HG03159 (cell line): ENCODE results near the gene ADAMTS2.

Source experiments
- ATAC-seq: cut with Tn5 transposase; IDR thresholded peaks from one replicate; pipeline ENCODE4 v1.9.1; 2021; ENCODE audit warnings: mild to moderate bottlenecking, moderate library complexity; ENCODE audit not compliant: unreplicated experiment

ADAMTS2 gene

DNA sequence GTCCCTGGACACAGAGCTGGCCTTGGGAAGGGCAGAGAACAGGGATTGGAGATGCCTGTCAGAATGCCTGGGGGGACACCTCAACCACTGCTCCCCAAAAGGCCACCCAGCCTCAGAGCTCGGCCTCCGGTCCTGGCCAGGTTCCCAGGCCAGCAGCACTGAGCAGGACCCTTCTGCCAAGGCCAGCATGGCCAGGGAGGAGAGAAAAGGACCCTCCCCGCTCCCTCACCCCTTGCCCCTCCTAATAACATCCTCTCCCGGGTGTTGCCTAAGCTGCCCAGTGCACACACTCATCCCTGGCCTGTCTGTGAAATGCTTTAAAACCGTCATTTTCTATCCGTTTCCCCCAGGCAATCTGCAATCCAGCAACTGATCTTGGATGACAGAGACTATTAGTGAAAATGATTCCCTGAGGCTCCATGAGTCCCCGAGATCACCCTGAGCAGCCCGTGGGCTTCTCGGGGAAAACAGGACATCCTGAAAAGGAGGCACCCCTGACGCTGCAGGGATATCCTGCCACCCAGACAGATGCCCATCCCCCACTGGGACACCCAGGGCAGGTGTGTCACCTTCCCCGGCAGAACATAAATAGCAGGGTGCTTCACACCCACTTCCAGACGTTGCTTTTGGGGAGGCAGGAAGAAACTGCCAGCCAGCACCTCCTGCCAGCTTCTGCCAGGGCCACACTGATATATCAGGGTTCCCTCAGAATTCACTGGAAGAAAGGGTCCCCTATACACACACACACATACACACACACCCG is 75.3 kb downstream of the ADAMTS2 start:
- no peak for ATAC-seq

GRCh38 chr5:179268966-179269693 is 76.1 kb downstream of the ADAMTS2 start:
- ATAC-seq: no peak

DNA sequence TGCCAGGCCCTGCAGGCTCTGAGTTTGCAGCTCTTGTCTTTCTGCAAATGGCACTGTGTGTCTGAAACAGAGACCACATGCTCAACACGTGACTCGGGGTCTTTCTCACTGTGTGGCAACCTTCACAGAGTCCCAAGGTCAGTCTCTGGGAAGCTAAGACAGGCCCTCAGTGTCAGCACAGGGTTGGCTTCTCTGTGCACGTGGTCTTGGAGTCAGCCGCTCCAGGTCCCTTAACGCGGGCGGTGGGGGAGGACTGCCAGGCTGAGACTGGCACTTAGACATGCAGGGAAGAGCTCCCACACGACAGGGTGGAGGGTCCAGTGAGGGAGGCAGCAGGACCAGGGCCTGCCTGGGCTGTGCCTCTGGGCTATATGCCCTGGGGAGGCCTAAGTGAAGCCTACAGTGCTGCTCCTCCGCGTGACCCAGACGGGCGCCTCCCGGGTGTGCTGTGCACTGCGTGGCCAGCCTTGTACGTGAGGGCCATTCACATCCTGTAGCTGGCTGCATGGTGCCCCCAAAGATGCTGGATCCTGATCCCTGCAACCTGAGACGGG is 76.8 kb downstream of the ADAMTS2 start:
- no peak for ATAC-seq

DNA sequence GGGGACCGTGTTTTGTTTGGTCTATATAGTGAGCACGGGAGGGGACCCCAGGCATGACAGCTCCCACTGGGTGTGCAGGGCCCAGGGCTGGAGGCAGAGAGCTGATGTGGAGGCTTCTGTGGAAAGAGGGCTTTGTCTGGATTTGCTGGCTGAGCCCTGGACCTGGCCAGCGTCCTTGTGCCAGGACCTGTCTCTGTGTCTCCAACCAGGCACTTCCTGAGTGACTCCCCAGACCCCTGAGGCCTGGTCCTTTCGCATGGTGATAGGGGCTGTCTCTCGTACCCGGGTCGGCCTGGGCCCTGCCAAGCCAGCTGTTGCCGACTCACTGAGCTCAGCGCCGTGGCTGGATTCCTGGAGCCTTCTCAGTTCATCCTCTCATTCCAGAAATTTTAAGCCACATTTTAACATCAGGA is 77.6 kb downstream of the ADAMTS2 start:
- ATAC-seq: no peak

GRCh38 chr5:179267071-179267670 is 78.1 kb downstream of the ADAMTS2 start:
- ATAC-seq: no peak

DNA sequence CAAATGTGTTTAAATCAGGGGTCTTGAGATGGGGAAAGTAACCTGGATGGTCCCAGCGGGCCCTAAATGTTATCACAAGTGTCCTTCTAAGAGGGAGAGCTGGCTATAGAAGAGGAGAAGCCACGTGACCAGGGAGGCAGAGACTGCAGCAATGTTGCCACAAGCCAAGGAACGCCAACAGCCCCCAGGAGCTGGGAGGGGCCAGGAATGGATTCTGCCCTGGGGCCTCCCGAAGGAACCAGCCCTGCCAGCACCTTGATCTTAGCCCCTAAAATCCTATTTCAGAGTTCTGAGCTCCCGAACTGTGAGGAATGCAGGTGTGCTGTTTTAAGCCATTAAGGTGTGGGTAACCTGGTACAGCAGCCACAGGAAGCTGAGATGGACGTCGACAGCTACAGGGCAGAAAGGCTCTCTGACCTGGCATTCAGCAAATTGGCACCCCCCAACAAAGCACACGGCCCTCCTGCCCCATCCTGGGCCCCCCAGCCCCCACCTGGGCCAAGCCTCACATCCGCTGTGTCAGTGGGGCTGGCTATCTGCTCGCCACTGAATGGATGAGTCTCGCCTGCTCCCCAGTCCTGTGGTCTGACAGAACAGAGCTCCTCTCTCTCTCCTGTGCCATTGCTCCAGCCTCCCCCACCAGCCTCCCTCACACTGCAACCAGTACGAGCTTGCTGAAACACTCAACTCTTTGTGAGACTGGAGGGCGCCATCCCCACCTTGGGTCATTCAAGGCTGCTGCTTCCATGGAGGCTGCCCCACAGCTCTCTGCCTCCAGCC is 78.8 kb downstream of the ADAMTS2 start:
- no peak for ATAC-seq

GRCh38 chr5:179265514-179266290 is 79.6 kb downstream of the ADAMTS2 start:
- no peak for ATAC-seq

DNA sequence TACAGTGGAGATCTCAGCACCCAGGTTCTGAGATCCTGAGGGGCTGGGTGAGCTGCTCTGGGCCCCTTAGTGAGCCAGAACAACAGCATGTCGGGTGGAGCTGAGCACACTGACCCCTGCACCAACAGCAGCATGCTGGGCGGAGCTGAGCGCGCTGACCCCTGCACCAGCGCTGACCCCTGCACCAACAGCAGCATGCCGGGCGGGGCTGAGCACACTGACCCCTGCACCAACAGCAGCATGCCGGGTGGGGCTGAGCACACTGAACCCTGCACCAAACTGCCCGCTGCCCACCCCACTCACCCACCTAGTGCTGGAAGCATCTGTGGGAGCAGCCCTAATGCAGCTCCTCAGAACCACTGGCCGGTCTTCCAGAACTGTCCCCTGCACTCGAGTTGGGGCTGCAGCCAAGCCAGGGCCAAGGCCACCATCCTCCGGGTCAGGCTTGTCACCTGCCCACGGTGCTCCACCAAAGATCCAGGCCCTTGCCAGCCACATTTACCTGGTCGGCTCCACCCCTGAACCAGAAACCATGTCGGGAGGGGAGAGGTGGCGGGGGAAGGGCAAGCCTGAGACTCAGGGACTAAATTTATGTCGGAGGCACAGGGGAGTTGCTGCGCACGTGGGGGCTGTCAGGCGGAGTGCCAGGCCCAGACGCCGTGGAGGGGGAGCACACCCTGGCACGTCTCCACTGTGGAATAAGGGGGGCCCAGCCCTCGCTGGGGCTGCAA is 80.3 kb downstream of the ADAMTS2 start:
- ATAC-seq: no peak

DNA sequence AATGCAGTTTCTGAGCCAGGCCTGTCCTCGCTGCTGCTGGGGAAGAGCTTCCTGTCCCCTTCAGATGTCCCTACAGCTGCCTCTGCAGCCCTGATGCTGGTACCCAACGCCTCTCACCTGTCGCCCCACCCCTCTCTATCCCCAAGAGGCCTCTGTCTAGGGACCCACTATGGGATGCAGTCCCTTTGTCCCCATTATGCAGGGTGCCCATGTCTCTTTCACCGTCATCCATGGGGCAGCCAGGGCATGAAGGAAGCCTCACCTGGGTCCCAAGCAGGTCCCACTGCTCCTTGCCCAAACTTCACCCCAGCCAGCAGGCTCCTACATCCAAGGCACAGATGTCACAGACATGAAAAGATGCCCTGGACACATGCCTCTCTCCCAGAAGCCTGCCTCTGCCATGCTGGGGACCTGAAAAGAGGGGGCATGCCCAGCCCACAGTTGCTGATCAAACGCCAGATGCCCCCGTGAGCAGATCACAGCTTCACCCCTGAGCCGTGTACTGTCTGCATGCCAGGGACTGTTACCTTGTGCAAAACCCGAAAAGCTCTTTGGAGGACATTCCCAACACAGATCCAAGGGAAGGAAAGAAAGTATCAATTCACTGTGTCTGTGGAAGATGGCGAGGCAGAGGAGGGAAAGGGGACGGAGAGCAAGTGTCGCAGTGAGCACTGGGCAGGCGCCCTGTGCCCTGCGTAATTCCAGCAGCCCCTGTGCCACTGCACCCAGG is 81.0 kb downstream of the ADAMTS2 start:
- no peak for ATAC-seq

- ATAC-seq: no peak
Observed at GRCh38 chr5:179263391-179264052, 81.7 kb downstream of the ADAMTS2 start.

- ATAC-seq: no peak
Observed at GRCh38 chr5:179262126-179262920, 82.9 kb downstream of the ADAMTS2 start.

- no peak for ATAC-seq
Observed at GRCh38 chr5:179261301-179262125, 83.7 kb downstream of the ADAMTS2 start.

GRCh38 chr5:179260324-179261070 is 84.8 kb downstream of the ADAMTS2 start:
- ATAC-seq: no peak

DNA sequence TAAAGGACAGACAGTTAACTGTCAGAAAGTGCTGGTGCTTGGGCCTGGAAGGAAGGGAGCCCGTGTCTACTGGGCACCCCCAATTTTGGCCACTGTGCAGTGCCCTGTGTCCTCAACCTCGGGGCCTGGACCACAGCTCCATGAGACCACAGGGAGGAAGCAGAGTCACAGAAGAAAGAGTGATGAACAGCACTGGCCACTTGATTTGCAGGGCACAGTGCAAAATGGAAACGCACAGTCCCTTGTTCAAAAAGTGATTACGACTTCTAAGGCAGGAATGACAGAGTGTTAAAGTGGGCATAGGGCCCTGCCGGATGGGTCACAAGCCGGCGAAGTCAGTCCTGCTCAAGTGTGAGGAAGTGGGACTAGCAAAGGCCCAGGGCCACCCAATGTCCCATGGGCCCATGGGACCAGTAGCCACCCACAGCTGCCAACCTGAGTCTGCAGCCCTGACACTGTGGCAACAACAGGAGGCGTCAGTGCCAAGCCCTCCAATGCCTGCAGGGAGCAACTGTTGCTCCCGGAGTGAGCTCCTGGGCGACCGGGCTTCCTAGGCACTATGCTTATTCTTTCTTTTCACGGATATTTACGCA is 85.4 kb downstream of the ADAMTS2 start:
- ATAC-seq: no peak

DNA sequence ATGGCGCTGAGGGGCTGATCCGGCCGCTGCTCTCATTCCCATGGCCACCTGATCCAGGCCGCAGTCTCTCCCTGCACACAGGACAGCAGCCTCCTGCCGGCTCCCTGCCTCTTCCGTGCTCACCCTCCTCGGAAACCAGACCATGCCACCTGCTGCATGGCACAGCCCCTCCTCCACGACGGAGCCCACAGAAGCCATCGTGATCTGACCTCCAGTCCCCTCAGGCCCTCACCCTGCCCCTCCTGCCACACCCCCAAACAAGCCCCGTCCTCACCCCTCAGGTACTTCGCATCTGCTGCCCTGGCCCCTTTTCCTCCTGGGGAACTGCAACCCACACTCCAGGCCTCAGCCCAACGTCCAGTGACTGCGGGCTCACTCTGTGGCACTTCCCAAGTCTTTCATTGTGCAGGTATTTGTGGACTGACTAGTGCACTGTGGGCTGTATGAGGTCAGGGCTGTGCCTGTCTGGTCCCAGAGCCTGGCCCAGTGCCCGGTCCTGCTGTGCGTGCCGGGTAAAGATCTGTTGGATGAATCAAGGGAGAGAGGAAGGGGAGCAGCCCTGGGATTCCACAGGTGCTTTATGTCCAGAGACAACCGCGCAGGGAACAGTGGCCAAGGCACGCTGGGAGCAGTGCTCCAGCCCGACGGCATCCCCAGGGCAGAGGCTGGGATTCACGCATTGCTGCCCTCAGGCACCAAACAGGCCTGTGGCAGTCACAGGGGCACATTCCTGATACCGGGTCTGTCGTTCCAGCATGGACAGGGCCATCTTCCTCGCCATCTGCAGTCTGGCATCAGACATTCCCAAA is 86.1 kb downstream of the ADAMTS2 start:
- no peak for ATAC-seq
